ELR (cell line): ENCODE measurements around the gene AMDHD1.

ENCODE experiments used
- DNase-seq: peaks from one replicate; pipeline ENCODE4 v3.0.0-alpha.2; 2015; ENCODE audit warnings: low read depth

AMDHD1 gene

DNA sequence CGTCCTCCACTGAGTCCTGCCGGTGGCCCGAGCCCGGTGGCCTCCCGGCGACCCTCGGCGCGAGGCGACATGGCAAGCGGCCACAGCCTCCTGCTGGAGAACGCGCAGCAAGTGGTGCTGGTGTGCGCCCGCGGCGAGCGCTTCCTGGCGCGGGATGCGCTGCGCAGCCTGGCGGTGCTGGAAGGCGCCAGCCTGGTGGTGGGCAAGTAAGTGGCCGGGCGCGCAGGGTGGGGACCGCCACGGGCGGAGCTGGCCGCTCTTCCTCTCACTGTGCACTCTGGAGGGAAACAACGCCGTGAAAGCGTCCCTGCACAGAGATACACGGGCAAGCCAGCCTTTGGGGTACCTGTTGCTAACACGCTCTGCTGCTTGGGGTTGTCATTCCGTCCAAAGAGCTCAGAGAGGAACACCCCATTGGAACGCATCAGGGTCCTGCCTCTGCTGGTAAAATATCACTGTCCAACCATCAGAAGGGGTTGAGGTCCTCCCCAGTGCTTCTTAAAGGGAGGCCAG is at the start of gene AMDHD1:
TSS of gene AMDHD1 (plus strand) at position 2 of the 513 bp plus-strand sequence. CDS start at position 70, 68 bp downstream.
- DNase-seq, result peak; percentile 68

GRCh38 chr12:95896846-95897245 is 46.3 kb upstream of the AMDHD1 start:
- no peak for DNase-seq

- no peak for DNase-seq
Measured at GRCh38 chr12:95898081-95898480, 45.0 kb upstream of the AMDHD1 start.

DNA sequence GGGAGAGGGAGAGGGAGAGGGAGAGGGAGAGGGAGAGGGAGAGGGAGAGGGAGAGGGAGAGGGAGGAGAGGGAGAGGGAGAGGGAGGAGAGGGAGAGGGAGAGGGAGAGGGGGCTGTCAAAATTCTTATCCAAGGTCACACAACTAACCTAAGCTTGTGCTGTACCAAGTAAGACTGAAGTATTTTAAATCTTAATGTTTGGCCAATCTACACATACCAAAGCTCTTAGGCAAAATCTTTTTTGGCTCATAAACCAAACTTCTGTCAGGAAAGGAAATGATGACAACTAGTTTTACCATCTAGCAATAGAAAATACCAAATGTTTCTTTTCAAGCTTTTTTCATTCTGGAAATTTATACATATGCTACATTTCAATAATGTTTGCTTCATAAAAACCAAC is 34.6 kb upstream of the AMDHD1 start:
- peak; percentile 43 for DNase-seq

DNA sequence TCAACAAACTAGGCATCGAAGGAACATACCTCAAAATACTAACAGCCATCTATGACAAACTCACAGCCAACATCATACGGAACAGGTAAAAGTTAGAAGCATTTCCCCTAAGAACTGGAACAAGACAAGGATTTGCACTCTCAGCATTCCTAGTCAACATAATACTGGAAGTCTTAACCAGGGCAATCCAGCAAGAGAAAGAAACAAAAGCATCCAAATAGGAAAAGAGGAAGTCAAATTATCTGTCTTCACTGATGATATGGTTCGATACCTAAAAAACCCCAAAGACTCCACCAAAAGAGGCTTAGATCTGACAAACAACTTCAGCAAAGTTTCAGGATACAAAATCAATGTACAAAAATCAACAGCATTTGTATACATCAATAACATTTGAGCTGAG is 33.3 kb upstream of the AMDHD1 start:
- no peak for DNase-seq

- peak; percentile 71 for DNase-seq
Measured at GRCh38 chr12:95918194-95918993, 24.7 kb upstream of the AMDHD1 start.

- no peak for DNase-seq
Measured at GRCh38 chr12:95919110-95919509, 24.0 kb upstream of the AMDHD1 start.

DNA sequence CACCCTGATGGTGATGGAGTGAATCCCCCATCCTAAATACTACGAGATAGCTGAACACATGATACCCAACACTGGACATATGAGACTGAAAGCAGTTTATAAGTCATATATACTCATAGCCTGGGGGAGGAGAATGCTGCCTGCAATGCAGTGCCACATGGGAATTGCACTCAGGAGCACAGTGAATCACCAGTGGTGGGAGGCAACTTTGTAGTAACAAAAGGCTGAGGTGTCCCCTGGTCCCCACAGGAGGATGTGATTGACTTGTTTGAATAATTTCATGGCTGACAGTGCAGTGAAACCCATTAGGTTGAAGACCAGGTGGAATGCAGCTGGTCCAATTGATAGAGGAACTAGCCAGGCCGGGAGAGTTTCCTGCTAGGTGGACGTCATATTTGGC is 20.9 kb upstream of the AMDHD1 start:
- peak; percentile 53 for DNase-seq

GRCh38 chr12:95940514-95940913 is 2.6 kb upstream of the AMDHD1 start:
- DNase-seq, result no peak

GRCh38 chr12:95942101-95942523 is 1.0 kb upstream of the AMDHD1 start:
- no peak for DNase-seq

DNA sequence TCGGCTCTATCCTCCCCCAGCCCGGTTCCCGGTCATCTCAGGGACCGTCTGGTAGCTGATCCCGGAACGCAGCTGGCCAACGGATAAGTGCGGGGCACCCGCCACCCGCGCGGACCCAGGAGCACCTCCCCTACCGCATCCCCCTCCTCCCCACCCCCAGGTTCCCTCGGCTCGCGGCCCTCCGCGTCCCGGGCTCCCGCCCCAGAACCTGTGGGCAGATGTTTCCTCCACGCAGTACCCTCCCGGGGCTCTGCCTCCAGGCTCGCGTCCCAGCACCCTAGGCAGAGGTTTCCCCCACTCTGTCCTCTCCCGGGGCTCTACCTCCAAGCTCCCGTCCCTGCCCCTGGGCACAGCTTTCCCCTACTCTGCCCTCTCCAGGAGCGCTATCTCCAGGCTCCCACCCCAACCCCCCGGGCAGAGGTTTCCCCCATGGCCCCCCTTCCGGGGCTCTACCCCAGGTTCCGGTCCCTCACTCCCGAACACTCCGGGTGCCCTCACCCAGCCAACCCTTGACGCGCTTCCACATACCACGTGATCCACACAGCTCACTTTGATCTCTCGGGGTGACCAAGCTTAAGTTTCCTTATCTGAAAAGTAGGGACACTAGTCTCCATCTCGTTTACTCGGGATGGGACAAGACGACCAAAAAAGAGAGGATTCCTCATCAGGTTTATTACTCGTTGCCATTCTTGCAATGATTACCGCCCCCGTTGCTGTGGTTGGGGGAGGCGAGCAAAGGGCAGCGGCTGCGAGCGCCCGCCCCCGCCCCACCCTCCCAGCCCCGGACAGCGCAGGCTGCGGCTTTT is 404 bp upstream of the AMDHD1 start, which contains the start of gene CCDC38:
TSS of gene CCDC38 (minus strand) at position 91 of the 806 bp plus-strand sequence. CDS start 6,105 bp downstream, outside the sequence.
- DNase-seq, result peak; percentile 88

- no peak for DNase-seq
Measured at GRCh38 chr12:95944108-95944704, 1.1 kb downstream of the AMDHD1 start.

GRCh38 chr12:95949477-95950206 is 6.5 kb downstream of the AMDHD1 start:
- DNase-seq, result no peak

- no peak for DNase-seq
Measured at GRCh38 chr12:95951515-95951914, 8.4 kb downstream of the AMDHD1 start.

GRCh38 chr12:95953000-95953399 is 9.9 kb downstream of the AMDHD1 start:
- DNase-seq, result no peak

DNA sequence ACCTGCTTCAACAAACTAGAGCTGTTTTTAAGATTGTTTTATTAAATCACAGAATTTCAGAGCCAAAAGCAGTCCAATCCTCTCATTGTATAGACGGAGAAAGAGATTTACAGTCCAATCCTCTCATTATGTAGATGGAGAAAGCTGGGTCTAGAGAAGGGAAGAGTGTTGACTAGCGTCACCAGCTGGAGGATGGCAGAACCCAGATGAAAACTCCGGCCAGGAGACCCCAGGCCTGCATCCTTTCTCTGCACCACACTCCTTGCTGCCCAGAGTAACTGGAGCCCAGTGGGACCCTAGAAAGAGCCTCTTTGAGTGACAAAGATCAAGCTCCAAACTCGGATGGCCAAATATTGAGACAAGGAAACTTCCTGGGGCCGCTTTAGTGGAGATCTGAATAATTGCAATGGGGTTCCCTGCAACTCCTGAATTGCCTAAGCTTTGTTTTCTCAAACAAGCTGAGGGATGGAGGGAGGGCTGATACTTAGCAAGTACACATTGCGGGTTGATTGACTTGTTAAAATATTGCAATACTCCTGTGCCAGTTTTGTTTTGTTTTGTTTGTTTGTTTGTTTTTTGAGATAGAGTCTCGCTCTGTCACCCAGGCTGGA is 12.5 kb downstream of the AMDHD1 start:
- no peak for DNase-seq

GRCh38 chr12:95956557-95957145 is 13.5 kb downstream of the AMDHD1 start:
- DNase-seq, result no peak

- DNase-seq, result peak; percentile 51
Measured at GRCh38 chr12:95959107-95959506, 16.0 kb downstream of the AMDHD1 start.

GRCh38 chr12:95960241-95960640 is 17.1 kb downstream of the AMDHD1 start:
- DNase-seq, result no peak

- no peak for DNase-seq
Measured at GRCh38 chr12:95962222-95962621, 19.1 kb downstream of the AMDHD1 start.

DNA sequence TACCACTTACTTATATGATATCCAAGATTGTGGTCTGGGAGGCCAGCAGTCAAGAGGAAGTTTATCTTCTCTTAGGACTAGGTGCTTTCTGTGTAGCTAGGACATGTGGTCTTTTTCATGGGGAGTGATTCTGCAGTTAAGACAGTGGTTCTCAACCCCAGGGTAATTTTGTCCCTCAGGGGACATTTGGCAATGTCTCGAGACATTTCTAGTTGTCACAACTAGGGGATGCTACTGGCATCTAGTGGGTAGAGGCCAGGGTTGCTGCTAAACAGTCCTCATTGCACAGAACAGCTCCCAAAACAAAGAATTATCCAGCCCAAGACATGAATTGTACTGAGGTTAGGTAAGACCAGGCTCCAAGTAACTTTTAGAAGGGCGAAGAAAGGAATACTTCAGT is 20.0 kb downstream of the AMDHD1 start:
- peak; percentile 19 for DNase-seq
